ENCODE data around the gene ZBTB20.

ZBTB20 gene

GRCh38 chr3:114313426-114313825 is 833.7 kb downstream of the ZBTB20 start:
- no peak for TF ChIP-seq CTCF (IDR thresholded peaks at IDR 0.05; ENCODE audit: borderline replicate concordance, control extremely low read depth, extremely low read depth, insufficient read depth, missing control alignments)
- no peak for DNase-seq (ENCODE audit: low spot score)
- in situ Hi-C loops (cut with MboI; ENCODE audit: low sequenced_read_pairs, unreplicated experiment): no loop called here

- DNase-seq (ENCODE audit: low spot score): no peak
- TF ChIP-seq CTCF (IDR thresholded peaks at IDR 0.05; ENCODE audit: borderline replicate concordance, control extremely low read depth, extremely low read depth, insufficient read depth, missing control alignments): no peak
- in situ Hi-C loops (cut with MboI; ENCODE audit: low sequenced_read_pairs, unreplicated experiment): no loop called here
Observed at GRCh38 chr3:114310695-114311094, 836.4 kb downstream of the ZBTB20 start.

GRCh38 chr3:114308830-114309229 is 838.3 kb downstream of the ZBTB20 start:
- in situ Hi-C loops (cut with MboI; ENCODE audit: low sequenced_read_pairs, unreplicated experiment): no loop called here
- no peak for TF ChIP-seq CTCF (IDR thresholded peaks at IDR 0.05; ENCODE audit: borderline replicate concordance, control extremely low read depth, extremely low read depth, insufficient read depth, missing control alignments)
- DNase-seq (ENCODE audit: low spot score): peak; percentile 50

GRCh38 chr3:114308377-114308776 is 838.7 kb downstream of the ZBTB20 start:
- no peak for TF ChIP-seq CTCF (IDR thresholded peaks at IDR 0.05; ENCODE audit: borderline replicate concordance, control extremely low read depth, extremely low read depth, insufficient read depth, missing control alignments)
- in situ Hi-C loops (cut with MboI; ENCODE audit: low sequenced_read_pairs, unreplicated experiment): no loop called here
- DNase-seq (ENCODE audit: low spot score): no peak

GRCh38 chr3:114307832-114308231 is 839.3 kb downstream of the ZBTB20 start:
- DNase-seq (ENCODE audit: low spot score): no peak
- no peak for TF ChIP-seq CTCF (IDR thresholded peaks at IDR 0.05; ENCODE audit: borderline replicate concordance, control extremely low read depth, extremely low read depth, insufficient read depth, missing control alignments)
- in situ Hi-C loops (cut with MboI; ENCODE audit: low sequenced_read_pairs, unreplicated experiment): no loop called here

GRCh38 chr3:114307222-114307830 is 839.8 kb downstream of the ZBTB20 start:
- TF ChIP-seq CTCF (IDR thresholded peaks at IDR 0.05; ENCODE audit: borderline replicate concordance, control extremely low read depth, extremely low read depth, insufficient read depth, missing control alignments): no peak
- DNase-seq (ENCODE audit: low spot score): no peak
- in situ Hi-C loops (cut with MboI; ENCODE audit: low sequenced_read_pairs, unreplicated experiment): no loop called here

Data from GM13976 (cell line).